HepG2 (cell line): ENCODE measurements around the gene MAP3K7CL. TPM values are rescaled to one million over a fixed set of nuclear protein-coding genes. Genes with fewer than 3 reads are reported as not detected.
"Not testable (repeated sequence)": the region's sequence is repeated elsewhere in the genome, so short reads cannot be mapped to it uniquely, and the experiment has no call there.

ENCODE experiments used
- ATAC-seq: fragments of 200-7000 bp; cut with Tn5 transposase; 3 replicates; pipeline ENCODE4 v1.9.1; 2020; ENCODE audit warnings: mild to moderate bottlenecking, moderate library complexity
- BruUV-seq: library from RNA; stranded (reverse); fragments of 400-500 nt; replicated peaks from 2 replicates; lab custom pipeline; 2021; lab: Mats Ljungman, UMichigan
- CTCF ChIA-PET: fragments of 300-600 bp; formaldehyde crosslinking; extraction: SDS; loops from one replicate; lab custom pipeline; 2021; ENCODE audit warnings: low total read pairs, inconsistent platforms, low intra/inter-chr PET ratio; lab: Yijun Ruan, JAX
- POLR2A ChIA-PET: fragments of 350-600 bp; sonication (Branson Sonifier 250); formaldehyde crosslinking; loops from one replicate; lab custom pipeline; 2020; ENCODE audit warnings: antibody characterized with exemption, inconsistent platforms; lab: Yijun Ruan, JAX
- DNase-seq: peaks from one replicate; pipeline ENCODE4 v3.0.0-alpha.2; 2015; ENCODE audit warnings: low spot score
- FAIRE-seq: peaks from 3 replicates; lab custom pipeline; 2011; peaks lifted over from hg19 to GRCh38; lab: Jason Lieb, UNC
- H2AFZ ChIP-seq: one replicate; pipeline ENCODE4 v1.6.1; 2011; ENCODE audit warnings: low read length, inconsistent platforms
- H3K27ac ChIP-seq: fragments of 300-600 bp; 3 replicates; pipeline ENCODE4 v1.8.0; 2011; ENCODE audit warnings: mixed run types, mild to moderate bottlenecking, mixed read lengths, low read length, inconsistent platforms; ENCODE audit not compliant: insufficient read depth; ENCODE audit errors: extremely low read length
- H3K27me3 ChIP-seq, 2 experiments: fragments of 200-600 bp in 1 of 2; 2 replicates in 1 of 2; 3 replicates in 1 of 2; pipeline versions ENCODE4 v1.6.0 to v1.8.0; 2011; ENCODE audit warnings: low read length in 2 of 2, mild to moderate bottlenecking in 2 of 2, moderate library complexity in 2 of 2, inconsistent platforms in 1 of 2; ENCODE audit not compliant: insufficient read depth in 2 of 2, control insufficient read depth in 1 of 2
- H3K36me3 ChIP-seq, 2 experiments: fragments of 200-600 bp in 1 of 2; replicated peaks in 1 of 2; 2 replicates in 1 of 2; 3 replicates in 1 of 2; pipeline versions ENCODE4 v1.5.1 to v1.8.0; 2011; ENCODE audit warnings: low read length in 2 of 2, inconsistent platforms in 1 of 2; ENCODE audit not compliant: insufficient read depth in 2 of 2, control insufficient read depth in 1 of 2
- H3K4me1 ChIP-seq: 2 replicates; pipeline ENCODE4 v1.5.1; 2012; ENCODE audit warnings: low read length, inconsistent platforms; ENCODE audit not compliant: insufficient read depth
- H3K4me2 ChIP-seq: 2 replicates; pipeline ENCODE4 v1.6.0; 2011; ENCODE audit warnings: low read depth, low read length, inconsistent platforms
- H3K4me3 ChIP-seq, 3 experiments: fragments of 200-600 bp in 1 of 3; sonication (generic), shearing (Covaris generic) in 1 of 3; replicated peaks in 1 of 3; 2 replicates each; pipeline ENCODE4 v1.5.1; 2011 to 2016; ENCODE audit warnings: low read length in 3 of 3, inconsistent platforms in 2 of 3, low read depth in 2 of 3, mild to moderate bottlenecking in 2 of 3, control low read depth in 1 of 3, mixed read lengths in 1 of 3; ENCODE audit not compliant: insufficient read depth in 1 of 3
- H3K79me2 ChIP-seq: one replicate; pipeline ENCODE4 v1.6.1; 2011; ENCODE audit warnings: low read length, inconsistent platforms; ENCODE audit not compliant: insufficient read depth
- H3K9ac ChIP-seq: 2 replicates; pipeline ENCODE4 v1.6.0; 2011; ENCODE audit warnings: mild to moderate bottlenecking, low read depth, low read length, inconsistent platforms; ENCODE audit not compliant: insufficient read depth
- H3K9me3 ChIP-seq: 2 replicates; pipeline ENCODE4 v1.5.1; 2012; ENCODE audit warnings: mild to moderate bottlenecking, low read length
- H4K20me1 ChIP-seq: 2 replicates; pipeline ENCODE4 v1.6.0; 2011; ENCODE audit warnings: inconsistent platforms, mild to moderate bottlenecking, low read length, moderate library complexity; ENCODE audit not compliant: insufficient read depth
- ATF5 ChIP-seq: sonication (generic); formaldehyde crosslinking; IDR thresholded peaks from 2 replicates; pipeline ENCODE4 v1.4.0; 2020; ENCODE audit warnings: mild to moderate bottlenecking, low read depth, missing genetic modification reagents
- CBFB ChIP-seq: sonication (generic); formaldehyde crosslinking; IDR thresholded peaks from 2 replicates; pipeline ENCODE4 v1.4.0; 2020; ENCODE audit warnings: missing genetic modification reagents
- CEBPB ChIP-seq: IDR thresholded peaks from 2 replicates; pipeline ENCODE4 v1.6.1; 2011; ENCODE audit warnings: low read depth, low read length, improper control_type of control experiment, borderline replicate concordance
- HNF4A ChIP-seq: sonication (generic); formaldehyde crosslinking; IDR thresholded peaks from 2 replicates; pipeline ENCODE4 v1.4.0; 2020; ENCODE audit warnings: missing genetic modification reagents
- MAX ChIP-seq: IDR thresholded peaks from 2 replicates; pipeline ENCODE4 v1.6.1; 2012; ENCODE audit warnings: inconsistent platforms
- NR3C1 ChIP-seq: sonication (generic); formaldehyde crosslinking; IDR thresholded peaks from 2 replicates; pipeline ENCODE4 v1.4.0; 2020; ENCODE audit warnings: missing genetic modification reagents
- SP1 ChIP-seq, 2 experiments: fragments of 450-650 bp in 1 of 2; sonication (generic) in 1 of 2; formaldehyde crosslinking in 1 of 2; IDR thresholded peaks; 2 replicates each; pipeline versions ENCODE4 v1.4.0 to v1.6.1; 2016 to 2020; ENCODE audit warnings: missing genetic modification reagents in 1 of 2
- TRIM24 ChIP-seq: sonication (generic); formaldehyde crosslinking; IDR thresholded peaks from 2 replicates; pipeline ENCODE4 v1.8.0; 2022; ENCODE audit warnings: mild to moderate bottlenecking, missing genetic modification reagents
- USF2 ChIP-seq, 2 experiments: sonication (generic) in 1 of 2; formaldehyde crosslinking in 1 of 2; IDR thresholded peaks; 2 replicates each; pipeline versions ENCODE4 v1.5.1 to v1.6.1; 2011 to 2020; ENCODE audit warnings: borderline replicate concordance in 1 of 2, low read depth in 1 of 2, low read length in 1 of 2, mild to moderate bottlenecking in 1 of 2, missing genetic modification reagents in 1 of 2, moderate library complexity in 1 of 2
- ZNF383 ChIP-seq: sonication (generic); formaldehyde crosslinking; IDR thresholded peaks from 2 replicates; pipeline ENCODE4 v1.4.0; 2020; ENCODE audit warnings: missing genetic modification reagents, mild to moderate bottlenecking, borderline replicate concordance
- ZNF569 ChIP-seq: sonication (generic); formaldehyde crosslinking; IDR thresholded peaks from 2 replicates; pipeline ENCODE4 v1.5.0; 2020; ENCODE audit warnings: mild to moderate bottlenecking, missing genetic modification reagents, moderate library complexity, borderline replicate concordance
- WGBS: methylation state at CpG from one replicate; pipeline ENCODE4 v1.1.6; 2017; ENCODE audit warnings: low lambda C conversion rate; 5-methylcytosine and 5-hydroxymethylcytosine counted together
- in situ Hi-C: cut with HindIII; loops from 2 replicates; pipeline ENCODE4 v1.10.0; 2017; ENCODE audit warnings: low pct_unique_long_range_greater_than_20kb; ENCODE audit not compliant: extremely low pct_ligation_motif_present
- intact Hi-C: fragments of 100-400 bp; cut with micrococcal nuclease; formaldehyde crosslinking; loops from one replicate; pipeline ENCODE4 v1.10.0; 2022; ENCODE audit not compliant: unreplicated experiment
- polyA plus RNA-seq, 8 experiments: library from polyadenylated mRNA; depleted of rRNA in 3 of 8; stranded (reverse) in 7 of 8; unstranded in 1 of 8; fragments of >200 nt; fragmentation: Illumina TruSeq in 4 of 8; extraction: Trizol in 4 of 8; gene quantifications; 2 replicates each; pipeline versions ENCODE4 v1.2.1 to v1.2.3, GENCODE V29; 2011 to 2016; ENCODE audit warnings: low read depth in 4 of 8, missing spikeins in 1 of 8, mixed read lengths in 1 of 8; ENCODE audit not compliant: insufficient read depth in 1 of 8
- total RNA-seq, 5 experiments: library from RNA; depleted of rRNA; stranded (reverse); fragments of >200 nt; fragmentation: Illumina TruSeq; extraction: Trizol; gene quantifications; 2 replicates each; pipeline ENCODE4 v1.2.3, GENCODE V29; 2016; ENCODE audit warnings: low read depth in 1 of 5

Gene MAP3K7CL
- total and polyA plus RNA-seq, 2 of the 13 experiments (the other 11 are each of a cell fraction or from before 2014, with no cell fraction given), result 0.04 to 0.15 TPM

GRCh38 chr21:29159842-29160241 is 29.4 kb downstream of the MAP3K7CL start (continued):
- TF ChIP-seq SP1 (IDR thresholded peaks at IDR 0.05), result no peak
- TF ChIP-seq SP1 (CRISPR knock-in tag; IDR thresholded peaks at IDR 0.05), result no peak
- TF ChIP-seq CEBPB, result no peak
- no peak for TF ChIP-seq CBFB

GRCh38 chr21:29162825-29163224 is 32.4 kb downstream of the MAP3K7CL start:
- WGBS, result 38% methylated on average over 9 of the region's 9 CpGs
- H3K27ac ChIP-seq, H3K4me3 ChIP-seq, FAIRE-seq, H3K4me2 ChIP-seq, POLR2A ChIA-PET, intact Hi-C loops, H2AFZ ChIP-seq, H3K4me1 ChIP-seq, DNase-seq, H4K20me1 ChIP-seq, ATAC-seq, H3K27me3 ChIP-seq, H3K36me3 ChIP-seq, BruUV-seq, H3K9me3 ChIP-seq, H3K9ac ChIP-seq, H3K79me2 ChIP-seq: not testable (repeated sequence)
- in situ Hi-C loops, result loop anchor here (5.0 to 10.0 kb wide), 2 partner anchors 184 to 212 kb away; no protein-coding TSS in a partner anchor
- CTCF ChIA-PET, result interaction anchor here (0.6 kb wide), 1 partner anchor 23 kb away, joined by 3 read pairs; no protein-coding TSS in a partner anchor

- CTCF ChIA-PET, result interaction anchor here (1.0 to 1.8 kb wide), 3 partner anchors 185 to 210 kb away, joined by 3 to 19 read pairs (median 10); no protein-coding TSS in a partner anchor
- in situ Hi-C loops, result loop anchor here (5.0 to 10.0 kb wide), 2 partner anchors 184 to 211 kb away; no protein-coding TSS in a partner anchor
- no peak overlapping the region for H3K4me2 ChIP-seq
- no peaks in the 10 kb centered on the region; a peak in 1 of 5 replicates for H3K27me3 ChIP-seq
- no peaks in the 10 kb centered on the region for H3K9me3 ChIP-seq
- H3K4me1 ChIP-seq, result no peaks in the 10 kb centered on the region
- H3K36me3 ChIP-seq, result no peaks in the 10 kb centered on the region
- POLR2A ChIA-PET, result no interaction called here
- H2AFZ ChIP-seq, result no peak overlapping the region
- ATAC-seq, result no peak
- intact Hi-C loops, result loop anchor here (1.0 kb wide), 2 partner anchors 185 to 209 kb away; no protein-coding TSS in a partner anchor
- WGBS, result 41% methylated on average over 9 of the region's 9 CpGs
- no peak for FAIRE-seq
- H3K27ac ChIP-seq, result no peak overlapping the region
- H3K79me2 ChIP-seq, result no peaks in the 10 kb centered on the region
- no peak overlapping the region for H3K4me3 ChIP-seq
- H4K20me1 ChIP-seq, result no peaks in the 10 kb centered on the region
- no TSS peak for BruUV-seq
- H3K9ac ChIP-seq, result no peak overlapping the region
- no peak for DNase-seq
- TF ChIP-seq USF2 (IDR thresholded peaks at IDR 0.05; ENCODE audit: low read depth, low read length), result no peak
- TF ChIP-seq USF2 (CRISPR knock-in tag; IDR thresholded peaks at IDR 0.05; ENCODE audit: borderline replicate concordance), result no peak
- no peak for TF ChIP-seq ZNF569 (CRISPR knock-in tag)
- TF ChIP-seq TRIM24, result no peak
- TF ChIP-seq HNF4A (CRISPR knock-in tag), result no peak
- TF ChIP-seq ZNF383 (CRISPR knock-in tag), result no peak
- no peak for TF ChIP-seq ATF5 (CRISPR knock-in tag)
- no peak for TF ChIP-seq NR3C1 (CRISPR knock-in tag)
- no peak for TF ChIP-seq MAX
Measured at GRCh38 chr21:29163341-29164115, 33.1 kb downstream of the MAP3K7CL start.
